ENCODE data around the gene LRRIQ3.
"Not testable (repeated sequence)": the region's sequence is repeated elsewhere in the genome, so short reads cannot be mapped to it uniquely, and the experiment has no call there.

The LRRIQ3 gene, protein sequence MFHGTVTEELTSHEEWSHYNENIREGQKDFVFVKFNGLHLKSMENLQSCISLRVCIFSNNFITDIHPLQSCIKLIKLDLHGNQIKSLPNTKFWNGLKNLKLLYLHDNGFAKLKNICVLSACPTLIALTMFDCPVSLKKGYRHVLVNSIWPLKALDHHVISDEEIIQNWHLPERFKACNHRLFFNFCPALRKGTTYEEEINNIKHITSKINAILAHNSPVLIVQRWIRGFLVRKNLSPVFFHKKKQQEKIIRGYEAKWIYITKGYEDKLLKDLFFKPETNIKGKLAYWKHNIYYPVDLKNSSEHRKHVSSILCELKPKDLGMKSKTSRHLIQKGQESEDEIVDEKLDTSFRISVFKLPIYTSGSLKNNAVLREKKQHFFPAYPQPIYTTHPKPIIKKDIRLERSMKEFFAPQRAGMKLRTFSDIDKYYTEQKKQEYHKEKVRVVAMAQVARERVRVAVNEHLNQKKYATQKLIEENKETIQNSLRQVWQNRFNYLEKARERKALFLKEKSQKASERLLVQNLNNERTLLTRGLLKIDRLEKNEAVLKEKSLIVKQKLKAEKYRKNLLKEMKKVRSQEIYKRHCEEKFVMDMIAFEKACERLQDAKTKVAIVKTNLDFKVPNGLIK

DNA sequence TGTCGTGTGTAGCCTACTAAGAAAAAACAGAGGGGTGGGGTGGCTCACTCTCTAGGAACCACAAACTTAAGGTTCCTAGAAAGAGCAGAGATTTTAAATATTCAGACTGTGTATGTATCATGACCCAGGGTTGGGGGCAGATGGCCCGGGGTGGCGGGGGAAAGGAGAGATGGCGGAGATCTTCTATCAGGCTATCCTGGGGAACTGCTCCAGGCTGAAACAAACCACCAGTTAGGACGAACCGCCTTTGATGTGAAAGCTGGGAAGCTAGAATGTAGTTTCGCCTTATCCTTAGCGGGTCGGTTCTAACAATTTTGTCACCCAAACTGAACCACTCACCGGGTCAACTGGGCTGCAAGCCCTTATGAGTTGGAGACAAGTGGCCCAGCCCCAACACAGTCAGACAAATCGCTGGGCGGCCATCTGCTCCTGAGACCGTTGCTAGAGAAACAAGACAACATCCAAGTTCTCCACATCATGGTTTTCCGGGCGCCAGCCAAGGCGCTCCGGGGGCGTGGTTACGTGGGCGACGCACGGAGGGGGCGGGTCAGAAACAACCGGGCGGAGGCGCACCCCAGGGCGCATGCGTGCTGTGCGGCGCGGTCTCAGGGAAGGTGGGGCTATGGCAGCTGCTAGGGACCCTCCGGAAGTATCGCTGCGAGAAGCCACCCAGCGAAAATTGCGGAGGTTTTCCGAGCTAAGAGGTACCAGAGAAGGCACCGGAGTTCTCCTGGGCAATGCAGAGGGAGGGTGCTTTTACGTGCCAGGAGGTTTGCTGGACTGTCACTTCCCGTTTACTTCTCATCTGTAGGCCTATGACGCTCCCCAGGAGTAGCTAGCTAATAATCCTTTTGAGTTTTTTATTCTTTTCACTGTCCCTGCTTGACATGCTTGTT, at the start of gene LRRIQ3, which contains the start of gene FPGT:
Gene LRRIQ3, minus strand, starts transcription at position 520 of the 896 bp plus-strand sequence. CDS start 14,492 bp downstream, outside the sequence.
Gene FPGT, plus strand, starts transcription at position 586 of the 896 bp plus-strand sequence. Its CDS starts 37 bp downstream, at position 623.
- peak; percentile 91 for DNase-seq

DNA sequence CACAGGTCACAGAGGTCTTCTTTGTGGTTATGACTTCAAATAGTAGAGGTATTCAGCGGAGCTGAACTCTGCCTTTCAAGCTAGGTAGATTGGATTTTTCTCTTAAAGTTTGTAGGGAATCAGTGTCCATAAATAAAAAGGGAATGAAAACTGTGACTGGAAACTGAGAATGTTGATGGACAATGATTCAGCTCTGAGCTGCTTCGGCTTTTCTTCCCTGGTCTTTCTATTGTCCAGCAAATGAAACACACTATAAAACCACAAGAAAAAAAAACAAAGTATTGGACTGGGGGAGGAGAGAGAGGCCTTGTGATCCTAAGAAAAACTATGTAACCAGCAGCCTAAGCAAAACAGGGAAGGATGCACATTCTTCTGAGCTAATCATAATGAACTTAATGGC, 48.3 kb upstream of the LRRIQ3 start:
- no peak for DNase-seq

DNA sequence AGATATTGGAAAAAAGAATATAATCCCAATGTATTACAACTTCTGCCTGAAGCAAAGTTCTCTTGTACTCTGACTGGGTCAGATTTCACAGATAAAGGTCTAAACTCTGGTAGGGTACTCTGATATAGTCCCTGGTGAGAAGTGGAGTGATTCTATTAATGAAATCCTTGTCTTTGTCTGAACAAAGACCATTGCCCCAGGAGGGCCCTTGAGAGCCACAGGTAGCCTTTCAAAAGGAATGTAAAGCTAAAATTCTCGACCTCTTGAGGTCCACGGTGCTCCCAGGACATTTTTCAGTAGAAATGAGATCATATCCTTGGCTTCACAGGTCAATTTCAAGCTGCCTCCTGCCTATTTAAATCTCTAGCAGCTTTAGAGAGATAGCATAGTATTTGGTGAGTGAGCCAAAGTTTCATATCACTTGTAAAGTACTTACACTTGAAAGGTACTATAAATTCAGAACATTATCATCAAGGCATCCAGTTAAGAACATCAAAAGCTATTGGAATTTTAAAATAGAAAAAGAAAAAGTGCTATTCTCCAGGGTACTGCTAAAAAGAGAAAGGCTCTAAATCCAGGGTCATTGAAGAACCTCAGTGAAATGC, 47.3 kb upstream of the LRRIQ3 start:
- DNase-seq: no peak

GRCh38 chr1:74237787-74238186, 39.8 kb upstream of the LRRIQ3 start:
- DNase-seq: no peak

DNA sequence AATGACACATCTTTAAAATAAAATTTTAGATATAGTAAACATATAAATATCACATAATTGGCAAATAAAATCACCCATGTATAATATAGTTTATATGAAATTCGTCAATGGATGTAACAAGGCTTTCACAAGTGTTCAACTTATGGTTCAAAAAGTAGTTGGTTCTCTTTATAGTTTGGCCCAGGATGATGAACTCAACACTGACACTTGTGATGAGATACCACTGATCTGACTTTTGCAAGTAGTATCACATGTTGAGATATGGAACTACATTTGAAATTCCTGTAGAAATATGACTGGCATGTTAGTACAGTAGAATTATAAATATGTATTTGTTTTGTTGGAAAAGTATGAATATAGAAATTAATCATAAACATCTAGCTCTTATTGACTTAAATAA, 39.1 kb upstream of the LRRIQ3 start:
- DNase-seq: no peak

DNA sequence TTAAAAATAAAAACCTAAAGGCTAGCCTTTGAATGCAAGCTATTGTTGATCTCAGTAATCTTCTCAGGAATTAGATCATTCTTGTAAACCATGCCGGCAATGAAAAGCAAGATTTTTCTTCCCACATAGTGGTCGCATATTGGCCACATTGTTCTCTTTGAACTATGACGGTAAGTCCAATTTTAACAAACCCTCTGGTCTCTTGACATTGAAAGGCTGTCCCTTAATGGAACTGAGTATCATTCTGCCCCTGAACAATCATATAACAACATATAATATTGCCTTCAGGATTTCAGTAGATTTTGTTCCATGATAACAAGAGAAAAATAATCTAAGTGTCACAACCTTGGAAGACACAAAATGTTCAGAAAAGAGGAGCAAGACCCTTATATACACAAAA, 38.5 kb upstream of the LRRIQ3 start:
- no peak for DNase-seq

- no peak for DNase-seq
These were observed 37.2 kb upstream of the LRRIQ3 start, which contains the start of gene TNNI3K for GRCh38 chr1:74235153-74235552. Gene TNNI3K (plus strand): TSS chr1:74235387. CDS start chr1:74235452, 65 bp downstream.

DNA sequence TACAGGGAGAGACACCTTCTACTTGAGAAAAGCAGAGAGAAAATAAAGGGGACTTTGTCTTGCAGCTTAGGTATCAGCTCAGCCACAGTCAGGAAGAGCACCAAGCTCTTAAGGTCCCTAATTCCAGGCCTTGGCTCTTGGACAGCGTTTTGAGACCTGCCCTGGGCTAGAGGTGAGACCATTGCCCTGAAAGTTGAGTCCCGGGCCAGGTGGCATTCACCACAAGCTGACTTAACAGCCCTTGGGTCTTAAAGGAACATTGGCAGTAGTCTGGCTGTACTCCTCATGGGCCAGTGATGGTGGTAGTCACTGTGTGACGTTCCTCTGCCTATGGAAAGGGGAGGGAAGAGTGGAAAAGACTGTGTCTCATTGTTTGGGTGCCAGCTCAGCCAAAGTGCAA, 25.5 kb upstream of the LRRIQ3 start:
- DNase-seq: no peak

- DNase-seq: no peak
These were observed 24.7 kb upstream of the LRRIQ3 start for GRCh38 chr1:74222701-74223100.

- no peak for DNase-seq
These were observed 17.3 kb upstream of the LRRIQ3 start for GRCh38 chr1:74215229-74215628.

GRCh38 chr1:74205266-74205665, 7.3 kb upstream of the LRRIQ3 start:
- no peak for DNase-seq

DNA sequence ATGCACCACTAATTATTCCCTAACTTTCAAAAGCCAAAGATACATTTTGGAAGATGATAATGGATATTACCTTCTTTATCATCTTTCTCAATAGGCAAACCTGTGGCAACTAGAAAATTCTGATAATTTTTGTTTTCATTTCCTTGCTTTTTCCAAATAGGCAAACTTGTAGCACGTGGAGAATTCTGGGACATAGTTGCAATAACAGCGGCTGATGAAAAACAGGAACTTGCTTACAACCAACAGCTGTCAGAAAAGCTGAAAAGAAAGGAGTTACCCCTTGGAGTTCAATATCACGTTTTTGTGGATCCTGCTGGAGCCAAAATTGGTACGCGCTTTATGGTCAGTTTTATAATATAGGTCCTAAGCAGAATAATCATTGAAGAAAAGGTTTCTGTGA, 1.5 kb upstream of the LRRIQ3 start:
- DNase-seq: no peak

DNA sequence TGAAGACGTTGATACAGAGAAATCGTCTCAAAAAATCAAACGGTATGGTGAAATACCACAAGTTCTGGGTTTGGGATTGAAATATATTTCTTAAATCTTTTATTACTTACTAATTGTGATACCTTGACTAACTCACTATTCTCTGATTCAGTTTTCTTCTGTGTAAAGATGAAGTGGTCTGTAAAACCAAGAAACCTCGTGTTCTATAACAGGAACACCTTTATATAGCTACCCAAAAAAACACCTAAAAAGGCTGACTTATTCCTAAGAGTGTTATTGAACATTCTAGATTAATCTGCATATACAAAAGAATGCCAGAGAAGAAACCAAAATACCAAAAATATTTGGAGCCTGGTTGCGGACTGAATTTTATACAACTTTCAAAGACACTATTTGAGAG, 721 bp downstream of the LRRIQ3 start:
- no peak for DNase-seq

DNA sequence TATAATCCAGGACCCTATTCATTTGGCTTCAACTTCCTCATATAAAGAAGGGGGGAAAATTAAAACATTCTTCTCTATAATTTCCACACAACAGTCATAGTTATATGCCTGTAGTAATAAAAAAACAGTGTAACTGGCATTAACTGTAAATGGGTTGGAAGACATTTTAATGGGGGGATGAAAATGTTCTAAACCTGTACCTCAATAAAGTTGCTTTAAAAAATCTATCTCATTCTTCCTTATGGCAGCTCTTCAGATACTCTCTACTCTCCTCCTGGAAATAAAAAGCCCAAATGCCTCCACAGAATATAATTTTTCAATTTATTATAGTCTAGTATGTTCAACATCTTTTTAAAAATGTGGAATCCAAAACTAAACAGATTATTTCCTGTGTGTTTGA, 2.6 kb downstream of the LRRIQ3 start:
- no peak for DNase-seq

DNA sequence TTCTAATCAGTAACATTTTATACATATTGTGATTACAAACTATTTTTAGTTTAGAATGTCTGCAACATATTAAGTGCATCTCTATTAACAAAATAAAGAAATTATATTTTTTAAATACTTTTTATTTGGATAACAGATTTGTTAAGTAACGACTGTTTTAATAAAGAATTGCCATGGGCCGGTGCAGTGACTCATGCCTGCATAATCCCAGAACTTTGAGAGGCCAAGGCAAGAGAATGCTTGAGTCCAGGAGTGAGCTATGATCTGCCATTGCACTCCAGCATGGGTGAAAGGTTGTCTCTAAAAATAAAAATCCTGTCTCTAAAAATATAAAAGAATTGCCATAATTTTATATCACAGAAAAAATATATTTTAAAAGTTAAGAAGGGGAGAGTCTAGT, 4.1 kb downstream of the LRRIQ3 start:
- no peak for DNase-seq

DNA sequence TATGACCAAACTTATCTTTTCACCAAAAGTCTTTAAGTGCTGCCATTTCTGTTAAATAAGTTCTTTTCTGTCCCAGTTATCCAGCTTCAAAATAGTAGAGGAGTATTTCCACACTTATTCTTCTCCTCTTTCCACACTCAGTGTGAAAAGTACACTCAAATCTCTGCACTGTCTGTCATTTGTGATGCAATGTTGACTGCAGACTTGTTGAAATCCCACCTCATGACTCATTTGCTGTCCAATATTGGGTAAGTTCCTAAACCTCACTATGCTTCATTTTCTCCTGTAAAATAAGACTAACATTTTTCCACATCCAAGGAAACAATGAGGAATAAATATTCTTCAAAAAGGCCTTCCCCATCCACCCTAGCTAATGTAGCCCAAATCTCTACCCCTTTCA, 17.5 kb downstream of the LRRIQ3 start:
- no peak for DNase-seq

- DNase-seq: not testable (repeated sequence)
These were observed 23.6 kb downstream of the LRRIQ3 start for GRCh38 chr1:74174423-74174822.

DNA sequence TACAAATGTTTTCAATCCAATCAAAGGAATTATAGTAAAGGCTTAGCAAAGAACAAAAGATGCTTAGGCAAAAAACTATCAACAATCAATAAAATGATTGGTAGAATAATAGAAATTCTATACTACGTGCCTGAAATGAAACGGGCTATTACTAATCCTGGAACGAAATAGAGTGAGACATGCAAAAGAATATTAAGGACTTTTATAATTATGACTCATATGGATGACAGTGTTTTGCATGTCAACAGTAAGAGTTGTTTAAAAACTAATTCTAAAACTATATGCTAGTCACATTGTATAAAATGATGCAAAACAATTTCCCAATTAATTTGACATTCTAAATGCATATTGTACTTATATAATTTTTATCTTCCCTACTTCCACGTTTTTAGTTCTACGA, 35.6 kb downstream of the LRRIQ3 start:
- DNase-seq: no peak

GRCh38 chr1:74161497-74161896, 36.5 kb downstream of the LRRIQ3 start:
- DNase-seq: no peak

- DNase-seq: no peak
These were observed 37.9 kb downstream of the LRRIQ3 start for GRCh38 chr1:74160046-74160445.

- no peak for DNase-seq
These were observed 52.9 kb downstream of the LRRIQ3 start for GRCh38 chr1:74145086-74145485.

DNA sequence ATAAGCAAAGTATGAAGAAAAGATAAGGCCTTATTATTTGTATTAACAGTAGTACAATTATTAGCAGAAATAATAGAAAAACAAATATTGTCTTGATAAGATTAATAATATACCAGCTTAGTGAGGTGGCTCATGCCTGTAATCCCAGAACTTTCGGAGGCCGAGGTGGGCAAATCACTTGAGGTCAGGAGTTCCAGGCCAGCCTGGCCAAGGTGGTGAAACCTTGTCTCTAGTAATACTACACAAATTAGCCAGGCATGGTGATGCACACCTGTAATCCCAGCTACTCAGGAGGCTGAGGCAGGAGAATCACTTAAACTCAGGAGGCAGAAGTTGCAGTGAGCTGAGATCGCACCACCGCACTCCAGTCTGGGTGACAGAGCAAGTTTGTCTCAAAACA, 80.6 kb downstream of the LRRIQ3 start:
- DNase-seq: not testable (repeated sequence)

GRCh38 chr1:74113333-74113732, 84.6 kb downstream of the LRRIQ3 start:
- no peak for DNase-seq

All from stimulated activated naive CD4-positive, alpha-beta T cell treated with Interleukin-2 at 50 U/mL for 16 hours (primary cell).